ENCODE data around the gene SKP1.

SKP1 gene

GRCh38 chr5:134113363-134113889 is 63.3 kb downstream of the SKP1 start:
- POLR2A ChIA-PET (ENCODE audit: low non-redundant PET), result no interaction called here
- no peak for TF ChIP-seq CTCF (conservative IDR thresholded peaks at IDR 0.05; ENCODE audit: low read depth)
- H3K27ac ChIP-seq, result no peak overlapping the region
- CTCF ChIA-PET, result interaction anchor here (0.5 to 1.9 kb wide), 5 partner anchors 10 to 74 kb away, joined by 3 to 7 read pairs (median 3); no protein-coding TSS in a partner anchor
- DNase-seq (ENCODE audit: low spot score), result no peak

GRCh38 chr5:134112726-134113362 is 63.9 kb downstream of the SKP1 start:
- no peak overlapping the region for H3K27ac ChIP-seq
- CTCF ChIA-PET, result interaction anchor here (0.5 to 3.5 kb wide), 7 partner anchors 10 to 73 kb away, joined by 3 to 21 read pairs (median 4); no protein-coding TSS in a partner anchor
- POLR2A ChIA-PET (ENCODE audit: low non-redundant PET), result no interaction called here
- TF ChIP-seq CTCF (conservative IDR thresholded peaks at IDR 0.05; ENCODE audit: low read depth), result no peak
- no peak for DNase-seq (ENCODE audit: low spot score)

DNA sequence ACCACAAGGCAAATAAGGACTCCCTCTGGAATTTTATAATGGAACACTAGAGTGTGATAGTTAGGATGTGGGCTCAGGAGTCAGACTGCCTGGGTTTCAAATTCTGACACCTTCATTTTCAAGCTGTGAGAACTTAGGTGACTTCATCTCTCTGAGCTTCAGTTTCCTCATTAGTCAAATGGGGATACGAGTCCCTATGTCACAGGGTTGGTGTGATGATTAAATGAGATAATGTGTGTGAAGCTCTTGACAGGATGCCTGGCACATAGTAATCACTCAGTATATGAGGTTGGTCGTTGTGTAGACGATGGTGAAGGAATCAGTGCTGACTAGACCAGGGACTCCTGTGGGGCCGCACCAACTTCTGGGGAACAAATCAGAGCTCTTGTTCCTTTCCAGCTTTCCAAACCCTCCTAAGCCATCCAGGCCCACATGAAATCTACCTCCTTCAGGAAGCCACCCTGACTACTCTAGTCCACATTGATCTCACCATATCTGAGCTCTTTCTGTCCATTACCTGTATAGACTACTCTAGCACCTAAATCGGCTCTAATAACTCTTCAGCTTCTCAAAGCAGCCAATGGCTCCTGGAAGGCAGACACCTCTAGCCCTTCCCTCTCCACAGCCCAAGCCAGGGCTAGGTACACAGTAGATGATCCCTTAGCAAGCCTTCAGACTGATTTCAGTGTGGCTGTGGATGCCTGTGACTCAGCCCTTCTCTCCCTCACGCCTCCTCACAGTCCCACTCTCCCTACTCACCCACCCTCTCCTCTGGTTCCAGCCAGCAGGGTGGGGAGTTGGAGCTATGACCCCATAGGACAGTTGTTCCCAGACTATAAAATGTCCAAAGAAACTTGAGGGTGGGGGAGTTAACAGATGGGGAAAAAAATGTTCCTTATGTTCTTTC is 64.8 kb downstream of the SKP1 start:
- ChIA-PET CTCF (interaction anchor here (0.7 to 3.5 kb wide), 5 partner anchors 9 to 72 kb away, joined by 3 to 21 read pairs (median 6); no protein-coding TSS in a partner anchor), POLR2A (ENCODE audit: low non-redundant PET) (no interaction called here)
- no peak overlapping the region for H3K27ac ChIP-seq
- no peak for TF ChIP-seq CTCF (conservative IDR thresholded peaks at IDR 0.05; ENCODE audit: low read depth)
- DNase-seq (ENCODE audit: low spot score), result no peak

DNA sequence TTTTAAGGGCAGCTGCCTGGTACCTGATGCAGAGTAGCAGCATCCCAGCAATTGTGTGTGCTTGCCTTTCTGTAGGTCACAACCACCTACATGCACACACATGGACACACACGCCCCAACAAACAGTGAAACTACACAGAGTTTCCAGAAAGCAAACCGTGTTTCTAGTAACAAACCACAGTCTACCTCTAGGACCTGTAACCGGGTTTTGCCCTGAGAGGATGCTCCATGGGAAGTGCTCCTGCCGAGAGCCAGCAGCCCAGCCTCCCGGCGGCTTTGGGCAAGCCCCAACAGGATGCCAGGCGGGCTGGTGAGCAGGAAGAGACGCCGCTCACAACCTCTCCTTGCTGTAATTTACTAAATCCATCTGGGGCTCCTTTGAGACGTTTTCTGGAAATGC is 66.4 kb downstream of the SKP1 start:
- peak overlapping the region; percentile 50 for H3K27ac ChIP-seq
- DNase-seq (ENCODE audit: low spot score), result peak; percentile 81
- TF ChIP-seq CTCF (conservative IDR thresholded peaks at IDR 0.05; ENCODE audit: low read depth), result no peak
- ChIA-PET CTCF (interaction anchor here (0.6 to 3.5 kb wide), 4 partner anchors 8 to 179 kb away, joined by 3 to 21 read pairs (median 6); no protein-coding TSS in a partner anchor), POLR2A (ENCODE audit: low non-redundant PET) (no interaction called here)

GRCh38 chr5:134107779-134108178 is 69.0 kb downstream of the SKP1 start:
- POLR2A ChIA-PET (ENCODE audit: low non-redundant PET), result interaction anchor here (0.6 kb wide), 1 partner anchor 328 kb away, joined by 3 read pairs; no protein-coding TSS in a partner anchor
- H3K27ac ChIP-seq, result no peak overlapping the region
- CTCF ChIA-PET, result interaction anchor here (1.6 kb wide), 1 partner anchor 69 kb away, joined by 7 read pairs; no protein-coding TSS in a partner anchor
- TF ChIP-seq CTCF (conservative IDR thresholded peaks at IDR 0.05; ENCODE audit: low read depth), result no peak
- DNase-seq (ENCODE audit: low spot score), result no peak
